Thyroid gland (tissue), 4 donors: ENCODE measurements around the gene TUSC1. TPM values are rescaled to one million over a fixed set of nuclear protein-coding genes. Genes with fewer than 3 reads are reported as not detected.

Experiments used
- DNase-seq, 2 donors: peaks; one replicate each; pipeline ENCODE4 v3.0.0-alpha.2; 2019
- H3K27ac ChIP-seq, 3 donors: fragments of 200-600 bp; sonication (generic); 1 replicate in 2 of 3; 2 replicates in 1 of 3; pipeline ENCODE4 v1.5.1; 2016 to 2019; ENCODE audit warnings: mild to moderate bottlenecking in 1 of 3, moderate library complexity in 1 of 3
- H3K27me3 ChIP-seq: fragments of 200-600 bp; sonication (generic); one replicate; pipeline ENCODE4 v1.5.1; 2019
- H3K36me3 ChIP-seq, 2 donors: fragments of 200-600 bp; sonication (generic); one replicate each; pipeline ENCODE4 v1.5.1; 2016 to 2019
- H3K4me1 ChIP-seq, 2 donors: fragments of 200-600 bp; sonication (generic); one replicate each; pipeline ENCODE4 v1.5.1; 2017 to 2019
- H3K4me3 ChIP-seq, 3 donors: fragments of 200-600 bp; sonication (generic); replicated peaks in 1 of 3; 1 replicate in 2 of 3; 2 replicates in 1 of 3; pipeline ENCODE4 v1.5.1; 2016; ENCODE audit warnings: mild to moderate bottlenecking in 1 of 3
- H3K9me3 ChIP-seq: fragments of 200-600 bp; sonication (generic); one replicate; pipeline ENCODE4 v1.5.1; 2017
- CTCF ChIP-seq, 6 experiments: fragments of 200-600 bp in 3 of 6; fragments of 450-650 bp in 3 of 6; sonication (generic) in 3 of 6; IDR thresholded peaks; one replicate each; pipeline ENCODE4 v1.5.1; 2016 to 2019; ENCODE audit warnings: antibody characterized with exemption in 6 of 6, mild to moderate bottlenecking in 2 of 6, inconsistent platforms in 1 of 6, moderate library complexity in 1 of 6
- POLR2A ChIP-seq, 2 donors: fragments of 450-650 bp; IDR thresholded peaks; one replicate each; pipeline ENCODE4 v1.6.1; 2017; ENCODE audit warnings: antibody characterized with exemption in 2 of 2, mild to moderate bottlenecking in 2 of 2, moderate library complexity in 1 of 2
- WGBS, 2 donors: methylation state at CpG; one replicate each; pipeline ENCODE4 v1.1.5; 2017; 5-methylcytosine and 5-hydroxymethylcytosine counted together
- intact Hi-C: fragments of 100-400 bp; cut with DNase I; formaldehyde crosslinking; loops from one replicate; pipeline ENCODE4 v1.15.1; 2023
- total RNA-seq, 4 donors: library from RNA; depleted of rRNA; stranded (reverse); fragments of >200 nt; gene quantifications; one replicate each; pipeline ENCODE4 v1.2.3, GENCODE V29; 2016

Gene TUSC1
- total RNA-seq, 4 donors from 2014 or later, result 21.2 to 41.1 (median 28.5) TPM

DNA sequence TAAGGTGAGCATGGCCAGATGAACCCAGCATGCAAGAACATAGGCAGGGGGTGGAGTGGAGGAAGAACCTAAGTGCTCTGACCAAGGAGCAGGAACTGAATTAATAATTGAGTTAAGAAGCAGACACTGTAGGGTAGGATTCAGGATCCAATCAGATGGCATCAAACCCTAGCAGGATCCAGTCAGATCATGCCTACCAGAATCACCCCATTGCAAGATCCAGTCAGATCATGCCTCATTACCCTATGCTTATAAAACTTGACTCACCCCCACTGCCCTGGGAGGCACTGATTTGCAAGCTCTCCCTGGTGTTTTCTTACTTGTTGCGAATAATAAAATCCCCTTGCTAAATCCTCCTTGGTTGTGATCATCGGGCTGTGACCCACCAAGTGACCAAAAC is 19.7 kb downstream of the TUSC1 start:
- Histone ChIP-seq H3K36me3 (no peaks in the 10 kb centered on the region), H3K9me3 (no peaks in the 10 kb centered on the region), H3K27me3 (no peaks in the 10 kb centered on the region), H3K27ac (no peak overlapping the region), H3K4me3 (no peak overlapping the region), H3K4me1 (no peaks in the 10 kb centered on the region)
- WGBS, 2 donors, result 88 to 90% methylated on average over 2 of the region's 2 CpGs
- intact Hi-C loops, result no loop called here
- DNase-seq, result no peak
- no peak for TF ChIP-seq POLR2A (IDR thresholded peaks at IDR 0.05)
- TF ChIP-seq CTCF (IDR thresholded peaks at IDR 0.05), result no peak

DNA sequence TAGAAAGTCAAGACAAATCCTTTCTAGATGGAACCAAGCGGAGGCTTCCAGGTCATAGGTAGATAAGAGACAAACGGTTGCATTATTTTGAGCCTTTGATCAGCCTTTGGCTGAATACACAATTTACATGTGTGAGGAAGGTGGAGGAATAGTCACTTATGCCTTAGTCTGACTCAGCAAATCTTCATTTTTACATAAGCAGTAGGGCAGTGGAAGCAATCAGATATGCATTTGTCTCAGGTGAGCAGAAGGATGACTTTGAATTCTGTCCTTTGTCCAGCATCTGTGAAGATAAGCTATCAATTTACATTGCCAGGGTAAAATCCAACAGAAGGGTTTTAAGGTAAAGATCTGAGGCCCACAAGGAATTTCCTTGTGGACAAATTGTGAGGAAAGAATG is 23.8 kb downstream of the TUSC1 start:
- TF ChIP-seq CTCF (IDR thresholded peaks at IDR 0.05) (no peak), POLR2A (IDR thresholded peaks at IDR 0.05) (no peak)
- no peak for DNase-seq

DNA sequence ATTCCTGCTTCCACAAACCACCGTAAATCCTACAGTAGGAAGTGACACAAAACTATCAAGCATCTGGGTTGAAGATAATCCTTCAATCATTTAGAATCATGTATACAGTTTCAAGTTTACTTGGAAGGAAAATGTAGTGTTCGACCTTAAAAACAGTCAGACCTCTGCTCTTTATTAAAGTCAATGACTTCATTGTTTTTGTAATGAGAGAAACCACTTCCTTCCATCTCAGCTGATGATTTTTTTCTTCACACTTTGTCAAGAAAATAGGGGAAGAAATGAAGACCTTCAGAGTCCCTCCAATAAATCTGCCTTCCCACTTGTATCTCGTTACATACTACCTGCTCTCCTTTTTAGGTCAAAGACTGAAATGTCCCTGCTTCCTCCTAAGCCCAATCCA is 30.1 kb downstream of the TUSC1 start:
- H3K4me1 ChIP-seq, result no peaks in the 10 kb centered on the region
- WGBS, 2 donors, result 63 to 71% methylated on average over 3 of the region's 3 CpGs
- no peaks in the 10 kb centered on the region for H3K27me3 ChIP-seq
- H3K4me3 ChIP-seq, result no peak overlapping the region
- H3K27ac ChIP-seq, result no peak overlapping the region
- DNase-seq, result no peak
- H3K36me3 ChIP-seq, result no peaks in the 10 kb centered on the region
- H3K9me3 ChIP-seq, result no peaks in the 10 kb centered on the region
- intact Hi-C loops, result no loop called here
- no peak for TF ChIP-seq POLR2A (IDR thresholded peaks at IDR 0.05)
- TF ChIP-seq CTCF (IDR thresholded peaks at IDR 0.05), result no peak

More for the DNA sequence above, 23.8 kb downstream of the TUSC1 start:
- H3K4me1 ChIP-seq, result no peaks in the 10 kb centered on the region
- H3K27me3 ChIP-seq, result no peaks in the 10 kb centered on the region
- no peaks in the 10 kb centered on the region for H3K36me3 ChIP-seq
- intact Hi-C loops, result no loop called here
- H3K9me3 ChIP-seq, result no peaks in the 10 kb centered on the region
- 88 to 92% methylated on average over 2 of the region's 2 CpGs for WGBS, 2 donors
- no peak overlapping the region for H3K27ac ChIP-seq
- H3K4me3 ChIP-seq, result no peak overlapping the region

DNA sequence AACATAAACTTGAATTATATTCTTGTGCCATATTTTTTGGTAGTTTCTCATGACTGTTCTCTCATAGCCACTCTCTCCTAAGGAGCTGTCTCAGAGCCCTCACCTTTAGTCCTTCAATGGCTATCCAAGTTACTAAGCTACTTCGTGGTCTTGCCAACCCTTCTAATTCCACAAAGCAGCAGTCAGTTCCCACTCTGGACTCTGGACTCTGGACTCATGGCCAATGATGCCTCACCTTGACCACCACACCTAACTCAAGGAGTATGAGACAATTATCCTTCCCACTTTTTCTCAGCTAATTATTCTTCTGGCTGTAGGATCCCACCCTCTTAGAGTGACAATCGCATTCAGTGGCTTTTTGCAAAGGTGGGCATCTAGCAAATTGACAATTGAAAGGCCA is 42.2 kb downstream of the TUSC1 start:
- intact Hi-C loops, result no loop called here
- Histone ChIP-seq H3K27me3 (no peaks in the 10 kb centered on the region), H3K4me3 (no peak overlapping the region), H3K36me3 (no peaks in the 10 kb centered on the region), H3K9me3 (no peaks in the 10 kb centered on the region), H3K4me1 (no peaks in the 10 kb centered on the region), H3K27ac (no peak overlapping the region)
- no peak for DNase-seq
- 84 to 90% methylated on average over 2 of the region's 2 CpGs for WGBS, 2 donors
- TF ChIP-seq CTCF (IDR thresholded peaks at IDR 0.05), result no peak
- TF ChIP-seq POLR2A (IDR thresholded peaks at IDR 0.05), result no peak

DNA sequence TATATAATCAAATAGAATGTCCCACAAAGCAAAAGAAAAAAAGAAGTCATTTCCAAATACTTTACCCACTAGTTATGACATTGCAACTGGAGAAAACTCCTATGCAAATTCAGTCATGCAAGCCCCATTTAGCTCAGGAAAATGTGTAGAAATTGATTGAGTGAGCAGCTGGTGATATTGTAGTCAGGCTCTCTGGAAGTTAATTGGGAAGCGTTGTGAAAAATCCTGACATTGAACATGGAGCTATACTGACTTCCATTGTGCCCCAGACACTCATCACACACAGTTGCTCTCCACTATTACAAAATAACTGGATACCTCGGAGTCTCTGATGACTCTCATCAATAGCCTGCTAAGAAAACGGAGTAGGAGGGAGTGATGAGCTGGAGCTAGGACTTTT is 49.0 kb downstream of the TUSC1 start:
- TF ChIP-seq CTCF (IDR thresholded peaks at IDR 0.05), result no peak
- no peak for TF ChIP-seq POLR2A (IDR thresholded peaks at IDR 0.05)
- intact Hi-C loops, result no loop called here
- WGBS, 2 donors, result 75 to 77% methylated on average over 3 of the region's 3 CpGs
- Histone ChIP-seq H3K36me3 (no peaks in the 10 kb centered on the region), H3K27ac (no peak overlapping the region), H3K9me3 (no peaks in the 10 kb centered on the region), H3K4me3 (no peak overlapping the region), H3K27me3 (no peaks in the 10 kb centered on the region), H3K4me1 (no peaks in the 10 kb centered on the region)
- no peak for DNase-seq
